ENCODE measurements around the gene PUS10.
"Not testable (repeated sequence)": the region's sequence is repeated elsewhere in the genome, so short reads cannot be mapped to it uniquely, and the experiment has no call there.

PUS10 gene

DNA sequence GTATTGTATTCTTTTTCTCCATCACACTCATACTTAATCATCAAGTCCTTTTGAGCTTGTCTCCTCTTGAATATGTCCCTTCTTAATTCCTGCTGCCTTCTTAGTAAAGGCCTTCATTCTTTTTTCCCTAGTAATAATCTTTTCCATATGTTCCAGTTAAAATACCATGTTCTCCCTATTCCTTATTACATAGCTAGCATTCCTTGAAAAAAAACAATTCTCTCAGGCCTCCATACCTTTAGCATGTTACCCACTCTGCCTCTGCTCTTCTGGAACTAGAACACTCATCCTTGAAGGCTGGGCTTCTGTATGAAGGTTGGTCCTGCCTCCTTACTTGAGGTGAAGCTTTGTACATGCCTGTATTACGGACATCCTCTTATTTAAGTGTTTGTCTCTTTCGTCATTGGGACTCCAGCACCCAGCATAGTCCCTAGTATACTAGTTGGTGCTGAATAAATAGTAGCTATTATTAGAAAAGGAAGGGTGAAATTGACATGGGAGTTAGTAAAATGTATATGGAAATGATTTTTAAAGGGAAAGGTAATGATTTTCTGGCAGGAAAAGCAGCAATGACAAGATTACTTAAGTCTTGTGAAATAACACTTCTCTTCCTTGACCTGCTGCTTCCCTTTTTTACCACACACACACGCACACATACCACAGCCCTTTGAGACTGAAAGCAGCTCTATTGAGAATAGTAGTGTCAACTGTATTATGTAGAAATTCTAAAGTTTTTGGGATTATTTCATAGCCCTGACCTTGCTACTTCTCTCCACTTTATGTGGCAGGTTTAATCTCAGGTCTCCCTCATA is 91.1 kb downstream of the PUS10 start:
- DNase-seq, result peak; percentile 91

DNA sequence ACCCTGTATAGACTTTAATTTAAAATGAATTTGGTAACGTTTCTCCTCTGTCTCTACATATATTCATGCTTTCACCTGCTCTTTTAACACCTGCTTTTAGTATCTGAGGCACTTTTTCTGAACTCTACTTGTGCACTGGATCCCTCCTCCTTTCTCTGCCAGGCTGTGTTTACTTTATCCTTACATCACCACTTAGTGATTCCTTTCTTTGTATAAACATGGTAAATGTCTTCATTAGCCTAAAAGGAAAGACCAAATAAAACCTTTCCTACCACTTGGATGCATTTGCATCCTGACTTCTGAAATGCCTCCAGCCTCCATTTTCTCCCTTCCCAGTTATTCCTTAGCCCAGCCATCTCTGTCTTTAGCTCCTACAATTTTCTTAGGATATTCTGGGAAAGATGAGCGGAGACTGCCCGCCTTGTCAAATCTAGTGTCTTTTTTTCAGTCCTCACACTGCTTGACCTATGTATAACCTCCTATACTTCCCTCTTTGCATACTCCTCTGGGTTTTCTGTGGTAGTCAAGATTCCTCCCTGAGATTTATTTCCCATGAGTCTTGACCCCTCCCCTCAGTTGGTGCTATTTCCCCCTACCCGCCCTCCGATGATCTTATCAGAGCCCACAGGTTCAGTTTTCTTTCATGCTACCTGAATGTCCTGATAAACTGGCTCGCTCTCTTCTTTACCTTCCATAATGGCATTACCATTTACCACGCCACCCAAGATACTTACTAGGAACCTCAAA is 91.9 kb downstream of the PUS10 start:
- DNase-seq, result peak; percentile 44

DNA sequence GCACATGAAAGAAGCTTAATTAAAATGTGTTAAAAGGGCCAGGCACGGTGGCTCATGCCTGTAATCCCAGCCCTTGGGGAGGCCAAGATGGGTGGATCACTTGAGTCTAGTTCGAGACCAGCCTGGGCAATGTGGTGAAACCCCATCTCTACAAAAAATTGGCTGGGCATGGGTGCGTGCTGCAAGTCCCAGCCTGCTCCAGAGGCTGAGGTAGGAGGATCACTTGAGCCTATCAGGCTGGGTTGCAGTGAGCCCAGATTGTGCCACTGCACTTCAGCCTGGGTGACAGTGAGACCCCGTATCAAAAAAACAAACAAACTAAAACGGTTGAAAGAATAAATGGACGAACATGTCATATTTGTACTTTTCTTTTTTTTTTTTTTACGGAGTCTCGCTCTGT is 110.7 kb downstream of the PUS10 start:
- no peak for DNase-seq

DNA sequence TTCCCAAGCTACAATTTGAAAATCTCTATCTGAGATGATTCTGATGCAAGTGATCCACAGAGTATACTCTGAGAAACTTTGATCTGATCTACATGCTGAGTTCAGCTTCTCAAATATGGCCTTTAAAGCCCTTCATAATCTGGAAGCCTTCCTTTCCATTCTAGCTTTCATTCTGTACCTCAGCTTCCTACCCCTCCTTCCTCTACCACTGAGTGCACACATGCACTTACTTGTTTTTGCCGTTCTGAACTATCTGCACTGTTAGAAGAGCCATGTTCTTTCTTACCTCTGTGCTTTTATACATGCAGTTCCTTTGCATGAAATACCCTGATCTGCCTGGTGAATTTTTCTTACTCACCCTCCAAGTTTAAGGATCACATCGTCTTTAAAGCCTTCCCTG is 111.7 kb downstream of the PUS10 start:
- DNase-seq, result no peak

DNA sequence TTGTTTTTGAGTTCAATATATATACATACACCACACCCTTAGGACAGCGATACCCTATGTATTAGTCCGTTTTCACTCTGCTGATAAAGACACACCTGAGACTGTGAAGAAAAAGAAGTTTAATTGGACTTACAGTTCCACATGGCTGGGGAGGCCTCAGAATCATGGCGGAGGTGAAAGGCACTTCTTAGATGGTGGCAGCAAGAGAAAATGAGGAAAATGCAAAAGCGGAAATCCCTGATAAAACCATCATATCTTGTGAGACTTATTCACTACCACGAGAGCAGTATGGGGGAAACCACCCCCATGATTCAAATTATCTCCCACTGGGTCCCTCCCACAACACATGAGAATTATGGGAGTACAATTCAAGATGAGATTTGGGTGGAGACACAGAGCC is 112.2 kb downstream of the PUS10 start:
- DNase-seq, result not testable (repeated sequence)

DNA sequence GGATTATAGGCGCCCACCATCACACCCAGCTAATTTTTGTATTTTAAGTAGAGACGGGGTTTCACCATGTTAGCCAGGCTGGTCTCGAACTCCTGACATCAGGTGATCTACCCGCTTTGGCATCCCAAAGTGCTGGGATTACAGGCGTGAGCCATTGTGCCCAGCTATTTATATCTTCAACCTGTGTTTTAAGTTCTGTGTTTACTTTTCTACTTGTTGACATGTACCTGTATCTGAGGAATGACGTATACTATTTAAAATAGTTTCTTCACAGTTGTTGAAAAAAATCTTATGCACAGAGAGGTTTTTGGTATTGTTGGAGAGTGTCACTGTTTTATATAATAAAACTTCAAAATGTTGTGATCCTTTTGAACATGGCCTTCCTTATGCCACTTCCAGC is 116.8 kb downstream of the PUS10 start:
- DNase-seq, result not testable (repeated sequence)

DNA sequence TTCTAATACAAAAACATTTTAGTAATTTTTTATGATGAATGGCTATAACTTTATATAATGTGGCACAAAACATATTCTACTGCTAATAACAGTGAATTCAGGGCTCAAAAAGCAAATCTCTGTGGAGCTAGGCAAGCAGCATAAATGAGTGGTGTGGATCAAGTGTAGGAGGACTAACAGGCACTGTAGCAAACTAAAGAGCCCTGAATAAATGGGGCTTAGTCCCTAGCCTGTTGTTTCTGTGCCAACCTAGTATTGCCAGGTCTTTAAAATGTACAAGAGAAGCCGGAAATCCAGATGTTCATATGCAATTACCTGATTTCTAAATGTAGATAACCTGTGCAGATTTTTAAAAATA is 118.2 kb downstream of the PUS10 start:
- DNase-seq, result no peak

DNA sequence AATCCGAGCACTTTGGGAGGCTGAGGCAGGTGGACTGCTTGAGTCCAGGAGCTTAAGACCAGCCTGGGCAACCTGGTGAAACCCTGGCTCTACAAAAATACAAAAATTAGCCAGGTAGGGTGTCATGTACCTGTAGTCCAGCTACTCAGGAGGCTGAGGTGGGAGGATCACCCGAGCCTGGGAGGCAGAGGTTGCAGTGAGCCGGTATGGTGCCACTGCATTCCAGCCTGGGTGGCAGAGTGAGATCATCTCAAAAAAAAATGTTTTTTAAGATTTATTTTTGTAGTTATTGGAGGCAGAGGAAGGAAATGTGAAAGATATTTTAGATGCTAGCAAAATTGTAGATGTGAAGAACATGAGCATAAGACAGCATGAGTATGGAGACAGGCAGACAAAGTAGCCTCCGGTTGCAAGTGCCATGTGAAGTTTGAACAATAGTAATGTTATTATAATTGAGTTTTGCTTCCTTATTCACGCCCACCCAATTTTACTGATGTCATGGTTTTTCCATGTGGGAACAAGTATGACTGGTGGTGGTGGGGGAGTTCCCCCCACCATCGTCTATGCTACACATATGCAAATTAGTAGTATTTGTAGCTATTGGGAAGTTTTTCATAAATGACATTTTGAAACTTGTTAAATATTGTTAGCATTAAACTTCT is 118.7 kb downstream of the PUS10 start:
- DNase-seq, result no peak

DNA sequence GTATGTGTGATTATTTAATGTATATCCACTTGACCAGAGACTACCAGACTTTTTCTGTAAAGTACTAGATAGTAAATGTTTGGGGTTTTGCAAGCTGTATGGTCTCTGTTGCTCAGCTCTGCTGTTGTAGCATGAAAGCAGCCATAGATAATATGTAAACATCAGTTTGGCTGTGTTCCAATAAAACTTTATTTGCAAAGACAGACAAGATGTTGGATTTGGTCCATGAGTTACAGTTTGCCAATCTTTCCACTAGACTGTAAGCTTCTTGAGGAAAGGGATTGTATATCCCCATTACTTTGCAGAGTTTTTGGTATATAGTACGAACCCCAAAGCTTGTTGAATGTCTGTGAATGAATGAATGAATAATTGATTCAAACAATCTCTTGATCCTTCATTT is 119.5 kb downstream of the PUS10 start:
- DNase-seq, result no peak

Data from MV-4-11 (cell line).